Measurements from ENCODE around the gene WDR48. TPM values are rescaled to one million over a fixed set of nuclear protein-coding genes. Genes with fewer than 3 reads are reported as not detected.

The WDR48 gene
- total RNA-seq, 1 experiment from 2014 or later: 19.3 TPM

- peaks cover 14% of the 10 kb centered on the region for H3K36me3 ChIP-seq (ENCODE audit: insufficient read depth, low read length, poor library complexity, severe bottlenecking)
- no peaks in the 10 kb centered on the region for H3K4me1 ChIP-seq (ENCODE audit: insufficient read depth, low read length, poor library complexity, severe bottlenecking)
- DNase-seq (ENCODE audit: low spot score): no peak
- H3K27ac ChIP-seq (ENCODE audit: low read depth, low read length, poor library complexity, severe bottlenecking): no peak overlapping the region
- TF ChIP-seq CTCF (conservative IDR thresholded peaks at IDR 0.05; ENCODE audit: low read depth, low read length) (no peak), EZH2 (IDR thresholded peaks at IDR 0.05; ENCODE audit: borderline replicate concordance, low read depth, low read length, poor library complexity, severe bottlenecking) (no peak)
- ChIA-PET CTCF (no interaction called here), POLR2A (ENCODE audit: low non-redundant PET) (no interaction called here)
- H3K9me3 ChIP-seq (ENCODE audit: low read depth, low read length, poor library complexity, severe bottlenecking): no peaks in the 10 kb centered on the region
- BruUV-seq (replicated peaks): no TSS peak
- no peak overlapping the region for H3K4me3 ChIP-seq (ENCODE audit: low read depth, low read length, poor library complexity, severe bottlenecking)
- intact Hi-C loops (cut with micrococcal nuclease; ENCODE audit: unreplicated experiment): no loop called here
- H3K27me3 ChIP-seq (replicated peaks; ENCODE audit: insufficient read depth, low read depth, low read length, poor library complexity): no peaks in the 10 kb centered on the region
Measured at GRCh38 chr3:39097716-39098472, 46.1 kb downstream of the WDR48 start.

GRCh38 chr3:39098473-39099000, 46.7 kb downstream of the WDR48 start:
- no TSS peak for BruUV-seq (replicated peaks)
- ChIA-PET CTCF (no interaction called here), POLR2A (ENCODE audit: low non-redundant PET) (no interaction called here)
- Histone ChIP-seq H3K36me3 (ENCODE audit: insufficient read depth, low read length, poor library complexity, severe bottlenecking) (peaks cover 14% of the 10 kb centered on the region), H3K9me3 (ENCODE audit: low read depth, low read length, poor library complexity, severe bottlenecking) (no peaks in the 10 kb centered on the region), H3K4me1 (ENCODE audit: insufficient read depth, low read length, poor library complexity, severe bottlenecking) (no peaks in the 10 kb centered on the region), H3K27me3 (replicated peaks; ENCODE audit: insufficient read depth, low read depth, low read length, poor library complexity) (no peaks in the 10 kb centered on the region), H3K4me3 (ENCODE audit: low read depth, low read length, poor library complexity, severe bottlenecking) (no peak overlapping the region), H3K27ac (ENCODE audit: low read depth, low read length, poor library complexity, severe bottlenecking) (no peak overlapping the region)
- no peak for DNase-seq (ENCODE audit: low spot score)
- no peak for TF ChIP-seq EZH2 (IDR thresholded peaks at IDR 0.05; ENCODE audit: borderline replicate concordance, low read depth, low read length, poor library complexity, severe bottlenecking)
- no peak for TF ChIP-seq CTCF (conservative IDR thresholded peaks at IDR 0.05; ENCODE audit: low read depth, low read length)
- intact Hi-C loops (cut with micrococcal nuclease; ENCODE audit: unreplicated experiment): no loop called here

- H3K4me1 ChIP-seq (ENCODE audit: insufficient read depth, low read length, poor library complexity, severe bottlenecking): no peaks in the 10 kb centered on the region
- TF ChIP-seq EZH2 (IDR thresholded peaks at IDR 0.05; ENCODE audit: borderline replicate concordance, low read depth, low read length, poor library complexity, severe bottlenecking) (no peak), CTCF (conservative IDR thresholded peaks at IDR 0.05; ENCODE audit: low read depth, low read length) (no peak)
- CTCF ChIA-PET: no interaction called here
- intact Hi-C loops (cut with micrococcal nuclease; ENCODE audit: unreplicated experiment): no loop called here
- H3K27ac ChIP-seq (ENCODE audit: low read depth, low read length, poor library complexity, severe bottlenecking): no peak overlapping the region
- peaks cover 13% of the 10 kb centered on the region for H3K36me3 ChIP-seq (ENCODE audit: insufficient read depth, low read length, poor library complexity, severe bottlenecking)
- POLR2A ChIA-PET (ENCODE audit: low non-redundant PET): no interaction called here
- no TSS peak for BruUV-seq (replicated peaks)
- no peaks in the 10 kb centered on the region for H3K9me3 ChIP-seq (ENCODE audit: low read depth, low read length, poor library complexity, severe bottlenecking)
- H3K27me3 ChIP-seq (replicated peaks; ENCODE audit: insufficient read depth, low read depth, low read length, poor library complexity): no peaks in the 10 kb centered on the region
- no peak for DNase-seq (ENCODE audit: low spot score)
- no peak overlapping the region for H3K4me3 ChIP-seq (ENCODE audit: low read depth, low read length, poor library complexity, severe bottlenecking)
Measured at GRCh38 chr3:39099242-39099641, 47.4 kb downstream of the WDR48 start.
